Mucosa of stomach (tissue), 1 donor: ENCODE data around the gene IER5.

Experiments
- H3K27me3 ChIP-seq: one replicate; pipeline ENCODE4 v1.7.0; 2013; ENCODE audit warnings: mild to moderate bottlenecking, low read length; ENCODE audit not compliant: control insufficient read depth, insufficient read depth
- H3K36me3 ChIP-seq: one replicate; pipeline ENCODE4 v1.7.0; 2013; ENCODE audit warnings: low read length; ENCODE audit not compliant: control insufficient read depth, insufficient read depth
- H3K4me1 ChIP-seq: one replicate; pipeline ENCODE4 v1.7.0; 2013; ENCODE audit warnings: mild to moderate bottlenecking, low read length; ENCODE audit not compliant: control insufficient read depth, insufficient read depth
- H3K4me3 ChIP-seq: one replicate; pipeline ENCODE4 v1.7.0; 2013; ENCODE audit warnings: low read length
- H3K9ac ChIP-seq: one replicate; pipeline ENCODE4 v1.7.0; 2013; ENCODE audit warnings: mild to moderate bottlenecking, low read length, moderate library complexity
- H3K9me3 ChIP-seq: one replicate; pipeline ENCODE4 v1.7.0; 2013; ENCODE audit warnings: mild to moderate bottlenecking, low read length, moderate library complexity; ENCODE audit not compliant: control insufficient read depth
- donor health status: Pancreatic carcinoma.

IER5 gene

DNA sequence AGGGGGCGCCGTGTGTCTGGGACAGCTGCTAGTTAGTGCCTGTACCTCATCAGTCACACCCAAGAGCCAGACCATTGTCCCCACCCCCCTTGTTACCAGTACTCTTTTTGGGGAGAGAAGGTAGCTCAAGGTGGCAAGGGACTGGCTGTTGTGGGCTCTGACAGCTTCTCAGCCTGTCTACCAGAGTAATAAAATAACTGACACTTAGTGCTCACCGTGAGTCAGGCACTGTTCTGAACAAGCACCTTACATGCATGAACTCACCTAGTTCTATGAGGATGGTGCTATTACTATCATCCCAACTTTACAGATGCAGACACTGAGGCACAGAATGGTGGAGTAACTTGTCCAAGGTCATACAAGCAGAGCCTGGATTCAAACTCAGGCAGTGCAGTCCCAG lies 34.7 kb downstream of the IER5 start:
- H3K9me3 ChIP-seq = no peaks in the 10 kb centered on the region
- no peaks in the 10 kb centered on the region for H3K36me3 ChIP-seq
- no peak overlapping the region for H3K9ac ChIP-seq
- H3K4me3 ChIP-seq = no peak overlapping the region
- H3K27me3 ChIP-seq = no peaks in the 10 kb centered on the region
- H3K4me1 ChIP-seq = peaks cover 20% of the 10 kb centered on the region

DNA sequence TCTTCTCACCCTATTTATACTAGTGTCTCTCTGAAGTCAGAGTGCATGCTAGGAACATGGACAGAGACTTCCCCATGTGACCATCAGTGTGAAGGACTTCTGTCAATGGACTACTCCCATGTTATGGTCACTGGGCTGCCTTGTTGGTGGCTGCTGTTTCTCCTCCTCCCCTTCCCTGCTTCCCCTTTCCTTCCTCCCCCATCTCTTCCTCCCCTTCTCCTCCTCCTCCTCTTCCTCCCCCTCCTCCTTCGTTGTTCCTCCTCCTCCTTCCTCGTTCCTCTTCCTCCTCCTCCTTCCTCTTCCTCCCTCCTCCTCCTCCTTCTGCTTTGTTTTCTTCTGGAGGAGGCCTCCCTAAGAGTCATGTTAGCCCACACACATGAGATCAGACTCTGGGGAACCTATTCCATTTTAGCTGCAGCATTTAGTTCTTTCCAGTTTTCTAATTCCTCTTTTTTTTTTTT lies 35.8 kb downstream of the IER5 start:
- Histone ChIP-seq H3K27me3 (no peaks in the 10 kb centered on the region), H3K4me1 (peaks cover 30% of the 10 kb centered on the region), H3K9ac (no peak overlapping the region), H3K4me3 (no peak overlapping the region), H3K9me3 (no peaks in the 10 kb centered on the region), H3K36me3 (no peaks in the 10 kb centered on the region)

DNA sequence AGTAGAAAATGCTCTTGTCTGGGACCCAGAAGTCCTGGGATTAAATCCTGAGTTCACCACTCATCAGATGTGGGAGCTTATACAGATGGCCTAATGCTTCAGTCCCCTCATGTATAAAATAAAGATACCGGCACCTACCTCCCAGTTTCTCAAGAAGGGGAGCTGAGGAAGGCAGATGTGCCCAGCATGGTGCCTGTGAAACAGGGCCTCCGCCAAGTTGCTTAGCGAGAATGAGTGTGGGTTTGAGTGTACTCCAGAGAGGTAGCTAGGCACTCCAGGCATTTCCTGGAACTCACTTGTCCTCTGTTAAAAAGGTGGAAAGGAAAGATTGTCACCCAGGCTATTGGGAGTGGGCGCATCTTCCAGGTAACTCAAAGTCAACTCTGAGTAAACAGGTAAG lies 37.8 kb downstream of the IER5 start:
- Histone ChIP-seq H3K9ac (no peak overlapping the region), H3K27me3 (no peaks in the 10 kb centered on the region), H3K9me3 (no peaks in the 10 kb centered on the region), H3K4me1 (peaks cover 28% of the 10 kb centered on the region), H3K36me3 (no peaks in the 10 kb centered on the region), H3K4me3 (no peak overlapping the region)

DNA sequence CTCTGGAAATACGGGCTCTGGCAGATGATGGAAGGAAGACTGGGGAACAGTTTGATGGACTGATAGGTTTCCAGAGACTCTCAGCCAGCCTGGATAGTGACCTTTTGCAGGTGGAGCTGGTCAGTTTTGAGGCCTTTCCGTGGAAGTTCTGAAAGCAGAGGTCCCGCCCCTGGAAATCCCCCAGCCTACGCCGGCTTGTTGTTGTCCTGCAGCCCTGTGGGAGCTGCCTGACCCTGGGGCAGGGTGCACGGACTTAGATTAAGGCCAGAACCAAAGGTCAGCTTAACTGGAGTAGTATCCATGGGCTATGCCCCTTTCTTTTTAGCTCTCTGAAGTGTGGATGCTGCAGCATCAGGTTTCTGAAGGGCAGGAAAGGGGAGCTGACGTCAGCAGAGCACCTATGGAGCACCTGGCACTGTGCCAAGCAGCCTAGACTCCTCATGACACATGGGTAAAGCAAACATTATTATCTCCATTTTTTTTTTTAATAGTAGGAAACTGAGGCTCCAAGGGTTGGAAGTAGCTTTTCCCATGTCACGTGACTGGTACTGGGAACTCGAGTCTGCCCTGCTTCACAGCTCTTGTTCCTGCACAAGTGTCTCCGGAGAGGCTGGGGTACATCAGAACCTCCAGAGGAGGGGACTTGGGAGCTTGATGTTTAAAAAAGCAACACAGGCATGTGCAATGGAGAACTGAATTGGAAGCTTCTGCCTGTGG lies 38.5 kb downstream of the IER5 start:
- Histone ChIP-seq H3K27me3 (no peaks in the 10 kb centered on the region), H3K9ac (no peak overlapping the region), H3K36me3 (no peaks in the 10 kb centered on the region), H3K4me3 (no peak overlapping the region), H3K9me3 (no peaks in the 10 kb centered on the region), H3K4me1 (peaks cover 28% of the 10 kb centered on the region)

DNA sequence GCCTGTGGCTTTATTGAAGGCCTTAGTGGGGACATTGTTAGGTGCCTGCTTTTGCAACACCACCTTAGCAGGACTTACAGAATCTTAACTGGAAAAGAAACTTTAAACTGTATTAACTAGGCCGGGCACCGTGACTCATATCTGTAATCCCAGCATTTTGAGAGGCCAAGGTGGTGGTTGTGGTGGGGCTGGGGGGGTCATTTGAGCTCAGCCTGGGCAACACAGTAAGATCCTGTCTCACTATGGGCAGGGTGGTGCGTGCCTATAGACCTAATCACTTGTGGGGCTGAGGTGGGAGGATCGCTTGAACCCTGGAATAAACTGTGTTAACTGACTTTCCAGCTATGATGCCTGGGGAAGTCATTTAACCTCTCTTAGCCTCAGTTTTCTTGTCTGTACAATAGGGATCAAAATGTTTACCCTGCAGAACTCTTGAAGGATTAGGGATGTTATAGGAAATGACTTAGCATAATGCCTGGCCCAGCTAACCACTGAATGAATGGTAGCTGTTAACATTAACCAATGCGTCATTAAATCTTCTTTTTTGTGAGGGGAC lies 39.5 kb downstream of the IER5 start:
- Histone ChIP-seq H3K4me3 (no peak overlapping the region), H3K9ac (peak overlapping the region; percentile 34), H3K27me3 (no peaks in the 10 kb centered on the region), H3K9me3 (no peaks in the 10 kb centered on the region), H3K36me3 (no peaks in the 10 kb centered on the region), H3K4me1 (peaks cover 28% of the 10 kb centered on the region)

DNA sequence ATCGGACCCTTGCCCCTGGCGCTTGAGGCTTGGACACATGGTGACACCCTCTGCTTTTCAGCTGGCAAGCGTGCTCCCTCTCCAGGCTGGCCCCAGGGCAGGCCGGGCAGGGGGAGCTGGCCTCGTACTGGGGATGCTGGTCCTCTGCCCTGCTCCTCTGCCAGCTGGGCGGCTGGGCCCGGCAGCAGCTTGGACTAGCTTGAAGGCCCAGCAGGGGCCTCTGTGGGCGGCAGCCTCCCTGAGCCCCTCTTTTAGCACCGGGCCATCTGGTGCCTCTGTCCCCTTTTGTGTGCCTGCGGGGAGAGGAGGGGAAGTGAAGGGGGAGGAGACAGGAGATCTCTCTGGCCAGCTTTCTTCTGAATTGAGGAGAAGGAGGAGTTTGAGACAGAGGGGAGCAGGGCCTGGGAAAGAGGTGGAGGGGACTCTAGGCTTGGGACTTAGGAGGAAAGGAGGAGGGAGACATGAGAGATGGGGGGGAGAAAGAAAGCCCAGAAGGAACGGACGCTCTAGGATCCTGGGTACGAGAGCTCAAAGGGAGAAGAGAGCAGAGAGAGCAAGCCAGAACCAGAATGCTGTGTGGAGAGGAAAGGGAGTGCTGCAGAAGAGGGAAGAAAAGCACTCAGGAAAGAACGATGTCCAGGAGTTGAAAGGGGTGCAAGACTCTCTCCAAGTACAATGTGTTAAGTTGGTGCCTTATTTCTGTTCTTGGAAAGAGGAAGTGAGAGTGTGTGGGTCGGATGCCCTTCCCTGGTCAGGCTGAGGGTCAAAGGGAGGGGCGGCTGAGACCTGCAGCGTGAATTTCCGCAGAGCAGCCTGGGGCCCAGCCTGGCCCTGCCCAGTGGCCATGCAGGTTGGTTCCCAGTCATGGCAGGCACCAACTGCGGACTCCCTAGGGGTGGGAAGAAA lies 40.3 kb downstream of the IER5 start:
- H3K4me3 ChIP-seq = no peak overlapping the region
- H3K27me3 ChIP-seq = no peaks in the 10 kb centered on the region
- H3K4me1 ChIP-seq = peaks cover 29% of the 10 kb centered on the region
- no peaks in the 10 kb centered on the region for H3K36me3 ChIP-seq
- no peaks in the 10 kb centered on the region for H3K9me3 ChIP-seq
- H3K9ac ChIP-seq = peak overlapping the region; percentile 34

DNA sequence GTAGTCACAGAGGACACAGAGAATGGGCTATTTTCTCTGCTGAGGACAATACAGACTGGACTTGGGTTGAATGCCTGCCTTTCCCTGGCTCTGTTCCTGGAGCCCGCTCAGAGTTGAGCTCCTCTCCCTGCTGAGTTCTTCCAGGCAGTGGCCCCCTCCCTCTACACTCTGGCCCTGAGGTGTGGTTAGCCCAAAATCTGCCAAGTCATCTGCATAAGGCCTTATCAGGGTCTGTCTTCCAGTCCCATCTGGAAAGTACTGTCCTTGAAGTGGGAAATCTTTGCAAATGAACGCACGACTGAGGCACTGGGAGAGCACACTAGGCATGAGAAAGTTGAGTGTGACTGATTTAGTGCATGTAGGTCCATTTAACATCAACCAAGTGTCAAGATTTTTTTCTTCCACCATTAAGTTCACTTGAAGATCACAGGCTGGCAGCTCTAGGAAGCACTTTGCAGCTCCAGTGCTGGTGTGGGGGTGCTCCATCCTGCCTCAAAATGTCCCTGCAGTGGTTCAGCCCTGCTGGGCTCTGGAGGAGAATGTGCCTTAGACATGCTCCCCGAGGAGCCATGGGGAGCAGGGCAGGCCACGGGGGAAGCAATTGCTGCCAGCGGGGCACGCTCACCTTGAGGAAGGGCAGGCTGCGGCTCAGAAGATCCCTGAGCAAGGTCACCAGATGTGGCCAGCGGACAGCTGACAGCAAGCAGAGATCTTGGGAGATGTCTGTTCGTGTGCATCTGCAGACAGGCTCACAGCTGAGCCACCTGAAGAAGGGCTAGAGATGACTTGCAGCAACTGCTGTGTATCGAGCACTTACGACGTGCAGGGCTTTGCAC lies 41.5 kb downstream of the IER5 start:
- Histone ChIP-seq H3K36me3 (no peaks in the 10 kb centered on the region), H3K9ac (no peak overlapping the region), H3K4me3 (no peak overlapping the region), H3K9me3 (no peaks in the 10 kb centered on the region), H3K4me1 (peaks cover 39% of the 10 kb centered on the region), H3K27me3 (no peaks in the 10 kb centered on the region)

DNA sequence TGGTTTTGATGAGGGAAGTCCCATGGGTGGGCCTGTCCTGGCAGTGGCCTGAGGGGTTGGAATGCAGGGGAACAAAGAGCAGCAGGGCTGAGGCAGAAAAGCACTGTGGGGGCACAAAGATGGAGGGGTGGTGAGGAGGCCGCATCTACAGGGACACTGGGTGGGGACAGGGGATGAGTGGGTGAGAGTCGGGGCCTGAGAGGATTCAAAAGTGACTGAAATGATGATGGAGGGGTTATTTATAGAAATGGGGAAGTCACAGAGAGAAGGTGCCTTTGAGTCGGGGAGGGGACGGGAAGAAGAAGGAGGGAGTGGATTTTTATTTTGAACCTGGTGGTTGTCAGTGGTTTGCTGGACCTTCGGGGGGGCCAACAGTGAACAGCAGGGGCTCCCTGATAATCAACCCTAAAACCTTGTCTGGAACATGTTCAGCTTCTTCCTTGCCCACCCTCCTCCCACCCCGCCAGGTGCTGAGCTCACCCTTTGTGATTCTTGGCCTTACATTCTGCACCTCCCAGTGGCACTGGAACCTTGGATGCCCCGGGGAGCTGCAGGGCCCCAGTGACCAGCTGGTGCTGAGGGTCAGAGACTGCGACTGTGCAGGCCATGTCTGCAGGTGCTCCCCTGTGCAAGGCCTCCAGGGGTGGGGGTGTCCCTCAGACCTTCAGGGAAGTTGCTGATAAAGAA lies 42.9 kb downstream of the IER5 start:
- no peaks in the 10 kb centered on the region for H3K27me3 ChIP-seq
- peaks cover 52% of the 10 kb centered on the region for H3K4me1 ChIP-seq
- no peak overlapping the region for H3K9ac ChIP-seq
- no peaks in the 10 kb centered on the region for H3K36me3 ChIP-seq
- no peak overlapping the region for H3K4me3 ChIP-seq
- no peaks in the 10 kb centered on the region for H3K9me3 ChIP-seq

DNA sequence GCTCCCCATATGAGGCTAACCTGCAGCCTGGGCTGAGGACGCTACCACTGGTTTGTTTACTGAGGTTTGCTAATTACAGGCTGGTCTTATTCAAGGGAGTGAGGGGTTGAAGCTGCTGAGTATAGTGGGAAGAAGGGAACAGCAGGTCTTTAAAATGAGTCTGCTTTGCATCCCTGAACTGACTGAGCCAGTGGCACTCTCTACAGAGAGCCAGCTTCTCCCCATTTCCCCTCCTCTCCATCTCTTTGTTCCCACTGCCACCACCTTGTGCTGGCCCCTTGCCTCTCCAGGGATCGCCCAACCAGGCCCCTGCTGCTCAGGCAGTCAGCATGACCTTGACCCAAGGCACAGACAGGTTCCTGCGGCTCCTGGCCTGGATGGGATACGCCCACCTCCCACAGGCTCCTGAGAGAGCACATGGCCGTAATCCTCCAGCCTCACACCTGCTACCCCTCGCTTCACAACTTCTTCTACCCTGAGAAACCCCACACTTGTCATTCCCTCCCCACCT lies 45.0 kb downstream of the IER5 start:
- Histone ChIP-seq H3K4me1 (peaks cover 32% of the 10 kb centered on the region), H3K9ac (no peak overlapping the region), H3K27me3 (no peaks in the 10 kb centered on the region), H3K9me3 (no peaks in the 10 kb centered on the region), H3K36me3 (no peaks in the 10 kb centered on the region), H3K4me3 (no peak overlapping the region)

DNA sequence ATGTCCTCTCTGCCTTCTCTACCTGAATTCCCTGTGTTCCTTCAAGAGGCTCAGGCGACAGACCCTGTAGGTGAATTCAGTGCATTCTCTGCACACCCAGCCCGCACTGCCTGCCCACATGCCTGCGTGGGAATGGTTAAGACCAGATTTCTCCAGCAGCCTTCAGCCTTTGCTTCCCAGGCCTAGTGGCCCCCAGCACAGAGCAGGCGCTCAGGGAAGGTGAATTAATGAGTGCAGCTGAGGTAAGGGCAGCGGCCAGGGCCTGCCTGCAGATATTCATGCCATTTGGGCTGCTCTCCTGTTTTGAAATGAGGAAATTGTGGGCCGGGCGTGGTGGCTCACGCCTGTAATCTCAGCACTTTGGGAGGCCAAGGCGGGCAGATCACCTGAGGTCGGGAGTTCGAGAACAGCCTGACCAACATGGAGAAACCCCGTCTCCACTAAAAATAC lies 45.5 kb downstream of the IER5 start:
- H3K9me3 ChIP-seq = no peaks in the 10 kb centered on the region
- H3K9ac ChIP-seq = no peak overlapping the region
- peaks cover 29% of the 10 kb centered on the region for H3K4me1 ChIP-seq
- no peaks in the 10 kb centered on the region for H3K27me3 ChIP-seq
- no peak overlapping the region for H3K4me3 ChIP-seq
- H3K36me3 ChIP-seq = no peaks in the 10 kb centered on the region
